Kidney (tissue), 14 donors: ENCODE measurements around the gene GMEB2. TPM values are rescaled to one million over a fixed set of nuclear protein-coding genes. Genes with fewer than 3 reads are reported as not detected.

ENCODE experiments used
- DNase-seq, 5 donors: peaks; one replicate each; pipeline ENCODE4 v3.0.0-alpha.2; 2013 to 2020
- FAIRE-seq: peaks from 2 replicates; lab custom pipeline; 2012; peaks lifted over from hg19 to GRCh38; lab: Jason Lieb, UNC
- H3K27ac ChIP-seq, 2 donors: one replicate each; pipeline ENCODE4 v1.7.0; 2013; ENCODE audit warnings: low read depth in 2 of 2, low read length in 2 of 2, inconsistent platforms in 1 of 2
- H3K27me3 ChIP-seq: one replicate; pipeline ENCODE4 v1.7.1; 2013; ENCODE audit warnings: low read length, inconsistent platforms; ENCODE audit not compliant: control insufficient read depth, insufficient read depth
- H3K36me3 ChIP-seq, 3 donors: one replicate each; pipeline versions ENCODE4 v1.7.0 to v1.7.1; 2013; ENCODE audit warnings: low read length in 3 of 3, control low read depth in 1 of 3, inconsistent platforms in 1 of 3; ENCODE audit not compliant: insufficient read depth in 3 of 3, control insufficient read depth in 2 of 3
- H3K4me1 ChIP-seq, 3 donors: one replicate each; pipeline versions ENCODE4 v1.7.0 to v1.7.1; 2013; ENCODE audit warnings: low read length in 3 of 3, inconsistent platforms in 1 of 3, low read depth in 1 of 3; ENCODE audit not compliant: control insufficient read depth in 2 of 3, insufficient read depth in 2 of 3
- H3K4me3 ChIP-seq, 3 donors: one replicate each; pipeline versions ENCODE4 v1.7.0 to v1.8.1; 2013; ENCODE audit warnings: low read length in 3 of 3, control low read depth in 1 of 3, inconsistent platforms in 1 of 3
- H3K9ac ChIP-seq, 3 donors: one replicate each; pipeline versions ENCODE4 v1.7.0 to v1.7.1; 2013; ENCODE audit warnings: low read length in 3 of 3, control low read depth in 1 of 3, inconsistent platforms in 1 of 3
- H3K9me3 ChIP-seq, 3 donors: one replicate each; pipeline versions ENCODE4 v1.7.0 to v1.7.1; 2013; ENCODE audit warnings: low read length in 3 of 3, control low read depth in 1 of 3, inconsistent platforms in 1 of 3; ENCODE audit not compliant: control insufficient read depth in 2 of 3, insufficient read depth in 1 of 3
- intact Hi-C: fragments of 100-400 bp; cut with DNase I; formaldehyde crosslinking; loops from one replicate; pipeline ENCODE4 v1.11.1; 2022
- polyA plus RNA-seq: library from polyadenylated mRNA; stranded (reverse); fragments of 350-450 nt; fragmentation: Illumina TruSeq; extraction: RNeasy Lipid Tissue Mini Kit (QIAGEN cat#74804); gene quantifications from one replicate; pipeline ENCODE4 v1.2.3, GENCODE V29; 2014; ENCODE audit warnings: low read depth, low replicate concordance; ENCODE audit not compliant: insufficient read depth
- total RNA-seq: library from RNA; stranded (reverse); fragmentation: NEBNext Ultra II Directional; extraction: Animal tissue kit (Norgen Biotek cat#: 25700); gene quantifications from one replicate; pipeline ENCODE4 v1.2.1, GENCODE V29; 2021
- TF ChIP-seq, protein P1 (sequence below): IDR thresholded peaks from 3 replicates; pipeline ENCODE4 v1.5.1; 2012; ENCODE audit warnings: mild to moderate bottlenecking, moderate library complexity, borderline replicate concordance; ENCODE audit not compliant: insufficient read depth; ENCODE audit errors: extremely low read depth
- donor health status: control.
- donor health status: control.
- donor health status: control.
- donor health status: control.
- donor health status: control.
- donor health status: DM: yes; HTN: yes; CAD: no.
- donor health status: Normal renal cell carcinoma (clear cell type).

GMEB2 gene
- total and polyA plus RNA-seq, 2 donors from 2014 or later = 6.1 to 13.4 TPM

DNA sequence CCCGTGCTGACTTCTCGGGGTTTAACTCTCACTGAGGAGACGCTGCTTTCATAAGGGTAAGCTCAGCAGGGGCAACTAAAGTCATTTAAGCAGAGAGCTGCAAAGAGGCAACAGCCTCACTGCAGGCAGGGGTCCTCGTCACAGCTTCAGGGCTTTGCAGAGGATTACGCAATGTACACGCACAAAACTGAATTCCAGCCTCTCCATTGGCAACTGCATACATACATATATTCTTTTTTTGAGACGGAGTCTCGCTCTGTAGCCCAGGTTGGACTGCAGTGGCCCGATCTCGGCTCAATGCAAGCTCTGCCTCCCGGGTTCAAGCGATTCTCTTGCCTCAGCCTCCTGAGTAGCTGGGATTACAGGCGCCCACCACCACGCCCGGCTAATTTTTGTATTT is 2.4 kb downstream of the GMEB2 start:
- intact Hi-C loops = loop anchor here (5.0 kb wide), 1 partner anchor 433 kb away; no protein-coding TSS in a partner anchor
- H3K27me3 ChIP-seq = no peaks in the 10 kb centered on the region
- peaks cover 0 to 7% (median 5%) of the 10 kb centered on the region in 3 donors for H3K4me1 ChIP-seq
- H3K27ac ChIP-seq = no peak overlapping the region
- FAIRE-seq (no peak), DNase-seq (peak in 1 of 5 donors; percentile 12)
- no peaks in the 10 kb centered on the region for H3K9me3 ChIP-seq
- no peak overlapping the region for H3K9ac ChIP-seq
- TF ChIP-seq, protein P1, sequence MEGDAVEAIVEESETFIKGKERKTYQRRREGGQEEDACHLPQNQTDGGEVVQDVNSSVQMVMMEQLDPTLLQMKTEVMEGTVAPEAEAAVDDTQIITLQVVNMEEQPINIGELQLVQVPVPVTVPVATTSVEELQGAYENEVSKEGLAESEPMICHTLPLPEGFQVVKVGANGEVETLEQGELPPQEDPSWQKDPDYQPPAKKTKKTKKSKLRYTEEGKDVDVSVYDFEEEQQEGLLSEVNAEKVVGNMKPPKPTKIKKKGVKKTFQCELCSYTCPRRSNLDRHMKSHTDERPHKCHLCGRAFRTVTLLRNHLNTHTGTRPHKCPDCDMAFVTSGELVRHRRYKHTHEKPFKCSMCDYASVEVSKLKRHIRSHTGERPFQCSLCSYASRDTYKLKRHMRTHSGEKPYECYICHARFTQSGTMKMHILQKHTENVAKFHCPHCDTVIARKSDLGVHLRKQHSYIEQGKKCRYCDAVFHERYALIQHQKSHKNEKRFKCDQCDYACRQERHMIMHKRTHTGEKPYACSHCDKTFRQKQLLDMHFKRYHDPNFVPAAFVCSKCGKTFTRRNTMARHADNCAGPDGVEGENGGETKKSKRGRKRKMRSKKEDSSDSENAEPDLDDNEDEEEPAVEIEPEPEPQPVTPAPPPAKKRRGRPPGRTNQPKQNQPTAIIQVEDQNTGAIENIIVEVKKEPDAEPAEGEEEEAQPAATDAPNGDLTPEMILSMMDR = no peak
- H3K36me3 ChIP-seq = no peaks in the 10 kb centered on the region
- H3K4me3 ChIP-seq = no peak overlapping the region

DNA sequence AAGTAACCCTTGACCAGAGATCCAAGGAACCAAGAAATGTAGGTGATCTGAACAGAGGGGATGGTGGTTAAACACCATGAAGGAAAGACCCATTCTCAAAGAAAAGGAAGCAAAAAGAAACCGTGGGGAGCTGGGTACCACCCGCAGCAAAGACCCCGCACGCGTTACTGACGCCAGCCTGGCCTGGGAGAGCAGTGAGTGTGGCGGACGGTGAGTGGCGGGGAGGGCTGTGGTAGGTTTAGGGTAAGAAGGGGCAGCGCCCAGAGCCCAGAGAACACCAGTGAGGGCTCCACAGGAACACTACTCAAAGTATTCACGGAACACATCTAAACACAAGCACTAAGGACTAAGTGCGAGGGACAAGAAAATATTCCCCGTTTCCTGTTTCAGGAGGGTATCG is 4.2 kb downstream of the GMEB2 start:
- peaks cover 0 to 5% (median 0%) of the 10 kb centered on the region in 3 donors for H3K4me1 ChIP-seq
- no peak for FAIRE-seq

DNA sequence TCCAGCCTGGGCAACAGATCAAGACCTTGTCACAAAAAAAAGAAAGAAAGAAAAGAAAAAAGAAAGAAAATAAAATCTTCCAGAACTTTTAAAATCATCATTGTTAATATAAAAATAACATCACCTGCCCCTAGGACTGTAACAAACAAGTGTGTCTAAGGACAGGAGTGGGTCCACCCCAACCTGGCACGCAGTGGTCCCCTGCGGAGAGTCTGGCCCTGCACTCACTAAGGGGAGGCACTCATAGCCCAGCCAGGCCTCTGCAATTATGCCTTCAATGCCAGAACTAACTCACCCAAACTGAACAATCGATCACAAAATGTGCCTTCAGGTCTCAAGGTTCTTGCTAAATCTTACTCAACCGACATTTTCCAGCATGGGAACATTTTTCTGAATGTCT is 4.8 kb downstream of the GMEB2 start:
- no peak overlapping the region for H3K9ac ChIP-seq
- no peak overlapping the region for H3K4me3 ChIP-seq
- no peak overlapping the region for H3K27ac ChIP-seq
- H3K27me3 ChIP-seq = no peaks in the 10 kb centered on the region
- peaks cover 0 to 8% (median 6%) of the 10 kb centered on the region in 3 donors for H3K36me3 ChIP-seq
- intact Hi-C loops = loop anchor here (5.0 kb wide), 1 partner anchor 435 kb away; no protein-coding TSS in a partner anchor
- DNase-seq (peak in 1 of 5 donors; percentile 46), FAIRE-seq (no peak)
- peaks cover 0 to 6% (median 0%) of the 10 kb centered on the region in 3 donors for H3K4me1 ChIP-seq
- H3K9me3 ChIP-seq = no peaks in the 10 kb centered on the region
- TF ChIP-seq, protein P1 = no peak

More for the DNA sequence above, 4.2 kb downstream of the GMEB2 start:
- intact Hi-C loops = loop anchor here (5.0 kb wide), 1 partner anchor 435 kb away; no protein-coding TSS in a partner anchor
- Histone ChIP-seq H3K36me3 (peaks cover 0 to 8% (median 6%) of the 10 kb centered on the region in 3 donors), H3K27me3 (no peaks in the 10 kb centered on the region), H3K9me3 (no peaks in the 10 kb centered on the region), H3K4me3 (no peak overlapping the region), H3K9ac (no peak overlapping the region), H3K27ac (no peak overlapping the region)
- peak in 1 of 5 donors; percentile 51 for DNase-seq
- TF ChIP-seq, protein P1 = no peak
